Colon (tissue), 2 donors: ENCODE measurements around the gene INSYN1.
"Not testable (repeated sequence)": the region's sequence is repeated elsewhere in the genome, so short reads cannot be mapped to it uniquely, and the experiment has no call there.

Experiments used
- FAIRE-seq: peaks from 2 replicates; lab custom pipeline; 2012; peaks lifted over from hg19 to GRCh38; lab: Jason Lieb, UNC
- donor health status: control.
- donor health status: control.

Gene INSYN1

DNA sequence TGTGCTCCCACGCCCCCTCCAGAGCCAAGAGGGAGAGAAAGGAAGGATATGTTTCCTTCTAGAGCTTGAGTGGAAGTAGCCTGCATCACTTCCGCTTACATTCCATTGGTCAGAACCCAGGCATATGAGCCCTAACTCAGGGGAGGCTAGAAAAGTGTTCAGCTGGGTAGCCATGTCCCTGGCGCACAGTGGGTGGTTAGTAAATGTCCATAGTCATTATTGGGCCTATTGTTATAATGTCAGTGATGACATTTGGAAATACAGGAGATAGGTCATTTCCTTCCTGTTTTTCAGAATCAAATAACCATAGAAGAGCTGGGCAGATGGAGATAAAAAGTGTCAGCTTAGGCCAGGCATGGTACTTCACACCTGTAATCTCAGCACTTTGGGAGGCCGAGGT, 41.6 kb downstream of the INSYN1 start:
- no peak for FAIRE-seq

DNA sequence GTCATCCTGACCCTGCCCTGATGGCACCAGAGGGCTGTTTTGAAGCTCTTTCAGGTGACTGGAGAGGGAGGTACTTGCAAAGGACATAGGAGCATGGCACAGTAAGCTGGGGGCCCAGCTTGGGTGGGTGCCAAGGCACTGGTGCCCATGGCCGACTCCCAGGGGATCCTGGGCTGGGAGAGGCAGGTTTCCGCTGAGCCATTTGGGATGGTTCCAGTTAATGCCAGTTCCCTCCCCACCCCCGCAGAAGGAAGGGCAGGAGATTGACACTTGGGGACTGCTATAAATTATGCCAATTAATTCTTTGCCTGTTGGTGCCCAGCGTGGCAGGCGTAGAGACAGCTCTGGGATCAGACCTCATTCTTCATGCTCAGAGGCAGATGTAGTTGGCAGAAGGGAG, 42.8 kb downstream of the INSYN1 start:
- FAIRE-seq: no peak

DNA sequence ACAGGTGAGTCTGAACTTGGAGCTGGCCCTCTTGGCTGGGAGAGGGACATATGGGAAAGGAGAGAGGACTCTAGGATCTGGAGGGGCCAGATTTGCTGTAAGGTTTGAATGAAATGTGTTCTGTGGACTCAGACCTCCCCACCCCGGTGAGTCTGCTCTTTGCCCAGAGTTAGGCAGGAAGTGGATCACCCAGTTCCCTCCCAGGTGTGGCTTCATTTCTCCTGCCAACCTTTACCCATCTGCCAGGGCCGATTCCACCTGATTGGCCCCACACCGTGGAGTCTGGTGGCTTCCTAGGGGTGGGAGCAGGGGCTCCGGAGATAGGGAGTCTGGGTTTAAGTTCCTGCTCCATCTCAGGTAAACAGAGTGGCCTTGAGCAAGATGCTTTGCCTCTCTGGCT, 43.5 kb downstream of the INSYN1 start:
- FAIRE-seq: no peak

DNA sequence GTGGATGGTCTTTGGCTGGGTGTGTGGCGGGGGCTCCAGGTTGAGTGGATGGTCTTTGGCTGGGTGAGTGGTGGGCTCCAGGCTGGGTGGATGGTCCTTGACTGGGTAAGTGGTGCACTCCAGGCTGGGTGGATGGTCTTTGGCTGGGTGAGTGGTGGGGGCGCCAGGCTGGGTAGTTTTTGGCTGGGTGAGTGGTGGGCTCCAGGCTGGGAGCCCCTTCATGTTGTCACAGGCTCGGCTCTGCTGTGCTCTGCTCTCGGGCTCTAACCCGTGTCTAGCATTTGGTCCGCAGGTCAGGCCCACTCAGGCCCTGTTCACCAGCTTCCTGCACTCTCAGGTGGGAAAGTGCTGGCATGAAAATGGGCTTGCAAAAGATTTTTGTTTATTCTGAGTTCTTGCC, 43.9 kb downstream of the INSYN1 start:
- FAIRE-seq: no peak

DNA sequence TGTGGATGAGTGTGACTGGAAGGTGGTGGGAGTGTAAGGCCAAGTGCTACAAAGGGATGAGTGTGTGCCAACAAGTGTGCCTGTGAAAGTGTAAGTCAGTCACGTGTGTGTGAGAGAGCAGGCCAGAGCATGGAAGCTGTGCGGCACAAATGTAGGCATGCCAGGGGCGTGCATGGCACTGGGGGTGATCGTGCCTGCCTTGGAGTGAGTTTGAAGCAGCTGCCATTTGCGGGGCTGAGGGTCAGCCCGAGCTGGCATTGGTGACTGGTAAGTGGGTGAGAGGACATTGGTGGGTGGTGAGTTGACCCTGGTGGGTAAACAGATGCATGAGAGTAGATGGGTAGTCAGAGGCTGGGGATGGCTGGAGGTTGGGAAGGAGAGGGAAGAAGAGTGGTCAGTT, 44.5 kb downstream of the INSYN1 start:
- no peak for FAIRE-seq

DNA sequence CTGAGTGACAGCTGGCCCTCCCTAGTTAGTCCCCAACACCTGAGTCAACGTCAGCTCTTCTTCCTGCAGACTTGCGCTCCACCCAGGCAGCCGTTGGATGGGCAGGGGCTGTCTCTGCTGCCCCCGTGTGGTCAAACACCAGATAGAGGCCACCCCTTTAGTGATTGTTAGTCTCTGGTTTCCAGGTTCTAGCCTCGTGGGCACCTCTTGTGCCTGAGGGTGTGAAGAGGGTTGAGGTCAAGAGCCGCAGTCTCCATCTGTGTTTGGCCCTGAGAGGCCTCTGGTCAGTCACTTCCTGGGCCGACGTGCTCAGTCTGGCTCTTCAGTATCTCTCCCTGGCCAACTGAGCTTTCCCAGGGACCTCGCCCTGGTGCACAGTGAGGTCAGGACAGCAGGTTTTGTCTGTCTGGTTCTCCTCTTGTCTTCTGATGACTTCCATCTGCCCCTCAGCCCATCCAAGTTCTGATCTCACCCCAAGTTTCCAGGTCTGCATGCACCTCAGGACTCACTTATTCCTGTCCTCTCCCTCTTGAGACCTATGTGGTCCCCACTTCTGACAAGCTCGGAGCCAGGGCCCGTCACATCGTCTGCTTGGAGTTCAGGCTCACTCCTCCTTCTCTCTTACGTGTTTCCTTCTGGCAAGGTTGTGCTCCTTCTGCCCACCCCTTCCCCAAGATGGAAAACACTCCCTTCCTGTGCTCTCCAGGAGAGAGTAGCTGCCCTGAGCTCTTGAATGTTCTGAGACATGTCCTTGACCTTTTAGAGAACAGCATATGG, 48.1 kb downstream of the INSYN1 start:
- FAIRE-seq: no peak

DNA sequence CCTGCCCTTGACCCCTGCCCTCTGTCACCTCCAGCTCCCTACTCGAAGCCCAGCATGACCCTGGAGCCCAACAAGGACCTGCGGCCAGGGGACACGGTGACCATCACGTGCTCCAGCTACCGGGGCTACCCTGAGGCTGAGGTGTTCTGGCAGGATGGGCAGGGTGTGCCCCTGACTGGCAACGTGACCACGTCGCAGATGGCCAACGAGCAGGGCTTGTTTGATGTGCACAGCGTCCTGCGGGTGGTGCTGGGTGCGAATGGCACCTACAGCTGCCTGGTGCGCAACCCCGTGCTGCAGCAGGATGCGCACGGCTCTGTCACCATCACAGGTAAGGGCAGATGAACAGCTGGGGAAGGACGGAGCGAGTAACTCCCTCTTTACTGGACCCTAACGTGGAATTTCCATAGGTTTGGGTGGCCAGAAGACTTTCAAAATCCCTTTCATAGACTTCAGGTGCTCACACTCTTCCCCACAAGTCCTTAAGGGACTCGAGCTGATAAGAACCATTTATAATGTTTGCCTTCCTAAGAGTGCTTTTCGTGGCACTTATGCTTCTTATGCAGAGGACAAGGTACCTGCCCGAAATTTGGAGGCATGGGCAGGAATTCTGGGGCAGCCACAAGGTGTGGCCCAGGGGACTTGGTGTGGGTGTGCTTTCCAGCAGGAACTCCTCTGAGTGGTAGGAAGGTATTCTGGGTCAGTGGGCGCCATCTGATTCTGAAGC, 48.8 kb downstream of the INSYN1 start:
- FAIRE-seq: not testable (repeated sequence)

DNA sequence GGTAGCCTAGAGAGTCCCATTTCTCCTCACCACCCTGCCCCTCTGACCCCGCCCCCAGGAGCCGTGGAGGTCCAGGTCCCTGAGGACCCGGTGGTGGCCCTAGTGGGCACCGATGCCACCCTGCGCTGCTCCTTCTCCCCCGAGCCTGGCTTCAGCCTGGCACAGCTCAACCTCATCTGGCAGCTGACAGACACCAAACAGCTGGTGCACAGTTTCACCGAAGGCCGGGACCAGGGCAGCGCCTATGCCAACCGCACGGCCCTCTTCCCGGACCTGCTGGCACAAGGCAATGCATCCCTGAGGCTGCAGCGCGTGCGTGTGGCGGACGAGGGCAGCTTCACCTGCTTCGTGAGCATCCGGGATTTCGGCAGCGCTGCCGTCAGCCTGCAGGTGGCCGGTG, 49.5 kb downstream of the INSYN1 start:
- not testable (repeated sequence) for FAIRE-seq

DNA sequence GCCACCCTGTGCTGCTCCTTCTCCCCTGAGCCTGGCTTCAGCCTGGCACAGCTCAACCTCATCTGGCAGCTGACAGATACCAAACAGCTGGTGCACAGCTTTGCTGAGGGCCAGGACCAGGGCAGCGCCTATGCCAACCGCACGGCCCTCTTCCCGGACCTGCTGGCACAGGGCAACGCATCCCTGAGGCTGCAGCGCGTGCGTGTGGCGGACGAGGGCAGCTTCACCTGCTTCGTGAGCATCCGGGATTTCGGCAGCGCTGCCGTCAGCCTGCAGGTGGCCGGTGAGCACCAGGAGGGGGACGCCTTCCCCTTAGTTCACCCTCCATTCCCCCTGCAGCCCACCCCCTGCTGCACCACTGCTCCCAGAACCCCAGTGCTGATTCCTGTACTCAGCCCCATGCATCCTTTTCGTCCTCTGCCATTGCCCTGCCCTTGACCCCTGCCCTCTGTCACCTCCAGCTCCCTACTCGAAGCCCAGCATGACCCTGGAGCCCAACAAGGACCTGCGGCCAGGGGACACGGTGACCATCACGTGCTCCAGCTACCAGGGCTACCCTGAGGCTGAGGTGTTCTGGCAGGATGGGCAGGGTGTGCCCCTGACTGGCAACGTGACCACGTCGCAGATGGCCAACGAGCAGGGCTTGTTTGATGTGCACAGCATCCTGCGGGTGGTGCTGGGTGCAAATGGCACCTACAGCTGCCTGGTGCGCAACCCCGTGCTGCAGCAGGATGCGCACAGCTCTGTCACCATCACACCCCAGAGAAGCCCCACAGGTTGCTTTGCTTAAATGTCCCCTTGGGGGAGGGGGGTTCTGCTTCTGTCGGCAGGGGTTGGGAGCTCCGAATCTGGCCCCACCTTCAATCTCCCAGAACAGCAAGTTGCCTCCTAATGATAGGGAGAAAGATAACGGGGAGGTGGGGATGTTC, 50.6 kb downstream of the INSYN1 start:
- FAIRE-seq: not testable (repeated sequence)

DNA sequence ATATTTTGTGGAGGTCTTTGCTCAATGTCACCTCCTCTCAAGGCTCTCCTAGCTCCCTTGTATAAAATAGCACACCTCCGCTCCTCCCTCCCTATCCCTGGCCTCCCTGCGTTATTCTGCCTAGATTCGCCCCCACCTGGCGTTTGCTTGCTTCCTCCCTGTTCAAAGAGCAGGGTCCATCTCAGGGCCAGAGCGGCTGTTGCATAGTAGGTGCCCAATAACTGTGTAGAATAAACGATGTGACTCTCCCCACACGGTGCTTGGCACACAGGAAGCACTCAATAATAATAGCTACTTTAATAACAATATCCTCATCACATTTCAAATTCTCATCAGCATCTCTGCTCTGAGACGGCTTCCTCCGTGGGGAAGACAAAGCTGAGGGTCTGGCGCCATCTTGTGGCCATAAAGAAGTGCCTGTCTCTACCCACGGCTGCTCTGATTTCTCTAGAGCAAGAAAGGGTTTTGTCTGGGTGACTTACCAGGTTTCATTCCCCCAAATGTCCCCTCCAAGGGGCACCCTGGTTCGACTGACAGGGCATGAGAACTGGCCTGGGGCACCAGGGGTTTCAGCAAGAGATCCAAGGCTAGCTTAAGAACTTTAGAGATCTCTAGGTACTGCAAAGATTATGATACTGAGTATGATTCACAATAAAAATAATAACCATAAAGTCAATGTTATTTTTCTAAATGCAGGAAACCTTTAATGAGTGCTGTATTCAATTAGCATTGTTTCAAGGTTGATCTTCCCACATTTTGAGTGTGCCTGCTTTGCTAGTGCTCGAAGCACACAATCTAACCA, 52.9 kb downstream of the INSYN1 start:
- FAIRE-seq: no peak

DNA sequence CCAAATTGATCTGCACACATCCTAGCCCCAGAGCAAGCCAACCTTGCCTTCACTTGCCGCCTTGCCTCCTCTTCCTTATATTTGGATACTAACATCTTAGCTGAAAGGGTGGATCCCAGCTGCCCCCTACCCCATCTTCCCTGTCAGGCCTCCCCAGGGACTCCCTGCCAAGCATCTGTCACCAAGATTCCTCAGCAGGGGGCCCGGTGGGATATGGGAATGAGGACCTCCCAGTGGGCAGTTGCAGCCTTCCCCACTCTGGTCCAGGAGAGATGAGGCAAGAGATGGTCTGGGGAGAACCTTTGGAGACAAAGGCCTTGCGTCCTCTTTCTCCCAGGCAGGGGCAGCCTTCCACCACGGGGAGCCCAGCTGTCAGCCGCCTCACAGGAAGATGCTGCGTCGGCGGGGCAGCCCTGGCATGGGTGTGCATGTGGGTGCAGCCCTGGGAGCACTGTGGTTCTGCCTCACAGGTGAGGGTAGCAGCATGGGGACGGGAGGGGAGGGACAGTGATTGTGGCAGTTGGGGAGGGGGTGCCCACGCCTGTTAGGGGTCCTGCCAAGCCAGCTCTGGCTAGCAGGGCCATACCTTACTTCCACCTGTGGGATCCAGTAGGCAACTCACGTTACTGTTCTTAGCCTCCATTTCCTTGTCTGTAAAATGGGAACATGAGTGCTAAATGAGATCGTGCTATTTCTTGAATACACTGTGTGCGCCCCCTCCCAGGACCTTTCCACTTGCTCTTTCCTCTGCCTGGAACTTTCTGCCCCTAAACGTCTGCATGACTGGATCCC, 53.7 kb downstream of the INSYN1 start:
- no peak for FAIRE-seq

DNA sequence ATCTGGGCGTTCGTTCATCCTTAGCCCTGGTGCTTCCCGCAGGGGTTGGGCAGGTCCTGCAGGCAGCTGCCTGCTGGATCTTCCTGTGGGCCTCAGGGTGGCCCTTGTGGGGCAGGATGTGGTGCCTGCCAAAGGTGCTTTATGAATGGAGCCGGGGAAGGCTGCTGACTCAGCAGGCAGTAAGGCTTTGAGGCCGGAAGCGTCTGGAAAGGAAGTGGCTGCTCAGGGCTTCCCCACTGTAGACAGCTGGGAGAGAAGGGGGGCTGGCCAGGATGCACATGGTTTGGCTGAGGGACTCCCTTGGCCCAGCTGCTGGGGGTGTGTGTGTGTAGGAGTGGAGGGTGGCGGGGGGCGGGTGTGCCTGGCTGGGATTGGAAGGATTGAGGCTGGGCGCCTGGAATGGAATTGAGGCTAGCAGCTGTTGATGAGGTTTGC, 56.1 kb downstream of the INSYN1 start:
- no peak for FAIRE-seq

DNA sequence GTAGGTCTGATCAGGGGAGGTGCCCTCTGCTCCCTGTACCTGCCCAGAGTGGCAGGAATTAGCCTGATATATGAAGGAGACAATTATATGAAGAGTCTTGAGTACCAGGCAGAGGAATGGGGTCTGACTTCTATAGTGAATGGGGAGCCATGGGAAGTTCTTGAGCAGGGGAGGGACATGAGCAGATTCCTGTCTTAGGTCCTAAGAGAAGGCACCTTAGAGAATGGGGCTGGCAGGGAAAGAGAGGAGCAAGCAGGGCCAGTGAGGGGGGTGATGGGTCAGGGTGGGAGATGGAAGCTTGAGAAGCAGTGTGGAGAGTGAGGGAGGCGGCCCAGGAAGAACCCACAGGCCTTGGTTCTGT, 56.5 kb downstream of the INSYN1 start:
- FAIRE-seq: no peak

DNA sequence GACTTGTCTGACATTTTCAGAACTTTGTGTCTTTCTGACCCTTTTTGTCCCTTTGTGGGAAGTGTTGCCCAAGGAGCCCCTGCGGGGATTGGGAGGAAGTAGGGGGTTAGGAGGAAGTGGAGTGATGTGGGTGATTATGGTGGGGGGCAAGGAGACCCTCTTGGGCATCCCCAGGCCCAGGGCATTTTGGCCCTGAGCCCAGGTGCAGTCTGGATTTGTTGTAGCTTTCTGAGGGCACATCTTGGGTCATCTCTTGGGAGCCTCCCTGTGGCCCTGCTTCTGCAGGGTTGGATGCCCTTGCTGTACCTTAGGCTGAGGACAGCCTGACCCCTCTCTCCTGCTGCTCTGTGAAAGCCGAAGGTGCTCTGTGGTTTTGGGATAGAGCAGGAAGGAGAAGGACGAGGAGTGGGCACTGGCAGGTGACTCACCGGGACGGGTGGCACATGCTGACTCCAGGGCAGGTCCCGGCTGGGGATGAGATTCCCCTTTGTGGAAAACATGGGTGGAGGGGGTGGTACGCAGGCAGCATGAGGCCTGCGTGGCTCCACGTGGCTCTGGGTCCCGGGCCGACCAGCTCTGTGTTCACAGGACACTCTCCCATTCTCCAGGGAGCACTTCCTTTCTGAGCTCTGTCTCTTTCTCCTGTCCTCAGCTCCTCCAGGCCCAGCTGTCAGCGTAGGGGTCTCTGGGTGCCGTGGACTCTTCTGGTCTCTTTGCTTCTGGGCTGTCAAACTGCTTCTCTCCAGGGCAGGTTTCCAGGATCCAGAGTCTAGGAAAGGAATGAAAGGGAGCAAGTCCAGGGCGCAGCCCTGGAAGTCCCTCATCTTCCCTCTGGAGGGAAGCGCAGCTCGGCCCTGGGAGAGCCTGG, 57.1 kb downstream of the INSYN1 start:
- no peak for FAIRE-seq

DNA sequence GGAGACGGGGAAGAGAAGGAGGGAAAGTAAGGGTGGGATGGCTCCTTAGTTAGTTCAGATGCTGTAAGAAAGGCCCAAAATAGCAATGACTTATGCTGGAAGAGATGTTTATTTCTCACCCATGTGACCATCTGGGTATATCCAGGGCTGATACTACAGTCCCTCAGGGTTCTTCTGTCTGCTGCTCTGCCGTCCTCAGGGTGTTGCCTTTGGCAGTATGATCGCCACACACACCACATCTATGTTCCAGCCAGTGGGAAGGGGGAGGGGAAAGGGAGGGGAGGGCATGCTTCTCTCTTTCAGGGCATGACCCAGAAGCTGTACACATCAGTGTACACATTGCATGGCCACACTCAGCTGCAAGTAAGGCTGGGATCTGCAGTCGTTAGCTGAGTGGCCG, 58.7 kb downstream of the INSYN1 start:
- FAIRE-seq: no peak

DNA sequence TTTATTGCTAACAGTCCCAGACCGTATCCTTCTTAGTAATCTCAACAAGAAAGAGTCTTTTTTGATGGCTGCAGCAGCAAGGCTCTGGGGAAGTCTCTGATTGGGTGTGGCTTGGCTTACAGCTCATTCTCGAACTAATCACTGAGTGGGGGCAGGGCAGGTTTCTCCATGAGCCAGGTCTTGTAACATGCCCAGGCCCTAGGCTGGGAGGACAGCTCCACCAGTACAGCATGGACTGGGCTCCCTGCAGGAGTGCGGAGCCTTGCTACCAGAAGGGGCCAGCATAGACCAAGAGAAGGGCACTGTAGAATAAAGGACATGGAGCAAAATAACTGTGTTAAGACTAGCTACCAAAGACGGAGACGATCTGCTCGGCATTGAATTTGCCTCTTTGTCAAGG, 61.8 kb downstream of the INSYN1 start:
- no peak for FAIRE-seq

DNA sequence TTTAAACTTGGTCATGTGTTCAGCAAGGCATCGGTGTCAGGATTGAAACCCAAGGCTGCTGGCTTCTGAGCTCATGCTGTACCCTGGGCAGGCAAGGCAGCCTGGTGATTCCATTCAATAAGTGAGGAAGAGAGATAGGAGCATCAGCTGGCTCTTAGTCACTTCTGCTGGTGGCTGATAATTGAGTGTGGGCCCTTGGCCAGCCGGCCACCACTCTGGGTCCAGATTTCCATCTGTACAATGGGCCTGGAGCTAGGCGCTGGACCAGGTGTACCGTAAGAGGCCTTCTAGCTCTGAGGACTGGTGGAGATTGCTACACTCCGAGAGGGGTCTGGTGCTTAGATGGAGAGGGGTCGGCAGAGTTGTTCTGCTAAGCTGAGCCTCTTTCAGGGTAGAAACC, 64.7 kb downstream of the INSYN1 start:
- FAIRE-seq: no peak

DNA sequence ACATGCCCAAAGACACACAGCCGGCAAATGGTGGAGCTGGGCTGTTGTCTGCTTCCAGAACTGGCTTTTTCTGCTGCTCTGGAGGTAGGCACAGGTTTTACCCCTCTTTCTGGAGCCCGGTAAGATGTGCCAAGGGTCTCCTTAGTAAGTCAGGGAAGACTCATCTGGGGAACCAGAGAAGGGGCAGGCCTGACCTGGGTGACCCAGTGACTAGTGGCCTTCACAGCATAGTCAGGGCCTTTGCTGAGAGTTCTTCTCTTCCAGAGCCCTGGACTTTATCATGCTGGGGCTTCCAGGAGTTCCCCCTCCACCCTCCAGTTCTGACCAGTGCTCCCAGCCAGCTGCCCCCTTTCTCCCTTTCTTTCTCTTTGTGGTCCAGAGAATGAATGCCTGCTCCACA, 65.8 kb downstream of the INSYN1 start:
- FAIRE-seq: no peak

DNA sequence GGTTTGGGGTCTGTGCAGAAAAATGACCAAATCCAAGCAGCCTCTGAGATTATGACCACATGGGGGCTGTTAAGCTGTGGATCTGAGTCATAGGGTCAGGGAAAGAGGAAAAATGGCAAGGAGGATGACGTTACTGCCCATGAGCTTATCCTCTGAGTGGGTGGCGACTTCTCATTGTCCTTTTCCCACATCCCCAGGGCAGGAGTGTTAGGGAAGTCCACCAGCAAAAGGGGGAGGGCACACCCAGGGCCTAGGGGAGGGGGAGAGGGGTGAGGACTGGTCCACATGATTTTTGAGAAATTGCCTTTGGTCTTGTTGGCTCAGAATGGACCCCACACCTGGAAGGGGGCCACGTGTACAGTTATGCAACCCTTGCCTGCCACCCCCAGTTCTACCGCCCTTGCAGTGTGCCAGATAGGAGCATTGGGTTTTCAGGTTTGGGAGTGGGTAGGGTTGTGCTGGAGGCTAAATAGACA, 66.3 kb downstream of the INSYN1 start:
- no peak for FAIRE-seq

DNA sequence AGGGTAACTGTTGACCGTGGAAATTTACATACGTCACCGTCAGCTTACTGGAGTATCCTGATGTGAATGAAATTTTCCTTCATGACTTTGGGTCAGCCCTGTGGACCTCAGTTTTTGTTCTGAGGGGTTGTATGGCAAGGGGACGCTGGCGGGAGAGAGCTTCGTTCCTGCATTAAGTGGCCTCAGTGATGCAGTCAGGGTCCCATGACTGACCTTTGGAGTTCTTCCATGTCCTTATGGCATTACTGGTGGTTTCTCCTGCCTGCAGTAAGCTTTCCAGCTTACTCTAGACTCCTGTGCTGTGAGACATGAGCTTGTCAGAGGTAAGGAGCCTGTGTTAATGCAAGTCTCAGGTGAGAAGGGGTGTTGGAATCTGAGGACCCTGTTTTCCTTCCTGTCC, 67.2 kb downstream of the INSYN1 start:
- FAIRE-seq: no peak
